MV-4-11 (cell line): ENCODE results near the gene RIN2.

Source experiments
- DNase-seq: peaks from one replicate; lab custom pipeline; 2025; lab: John Stamatoyannopoulos, UW

Gene RIN2

DNA sequence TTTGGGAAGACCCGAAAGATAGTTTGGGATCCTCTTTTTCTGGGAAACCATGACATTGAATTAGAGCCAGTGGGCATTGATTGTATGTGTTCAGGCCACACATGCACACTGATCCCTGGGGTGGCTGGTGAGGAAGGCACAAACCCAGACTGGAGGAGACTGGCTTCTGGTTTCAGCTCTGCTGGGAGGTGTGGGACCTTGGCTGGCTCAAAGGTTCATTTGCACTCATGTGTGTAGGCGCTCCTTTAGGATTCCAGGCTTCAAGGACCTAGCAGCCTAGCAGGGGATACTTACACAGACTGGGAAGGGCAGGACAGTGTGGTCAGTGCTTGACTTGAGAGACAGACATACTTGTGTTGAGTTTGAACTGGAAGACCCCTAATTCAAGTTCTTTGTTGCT lies 7.2 kb downstream of the RIN2 start:
- DNase-seq, result no peak

DNA sequence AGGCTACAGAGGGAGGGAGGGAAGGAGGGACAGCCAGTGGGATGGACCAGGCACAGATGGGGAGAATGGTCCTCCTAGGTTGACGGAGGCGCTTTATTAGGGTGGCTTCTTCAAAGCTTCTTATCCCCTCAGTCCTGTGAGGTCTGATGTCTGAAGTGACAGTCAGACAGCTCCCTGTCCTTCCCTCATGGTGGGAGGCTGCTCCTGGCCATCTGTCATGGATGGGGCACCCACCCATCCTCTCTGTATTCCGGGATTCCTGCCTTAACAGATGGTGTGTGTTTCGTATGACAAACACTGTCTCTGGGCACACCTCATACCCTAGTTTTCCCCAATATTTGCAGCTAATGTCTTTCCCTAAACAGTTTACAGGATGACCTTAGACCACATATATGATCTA lies 7.9 kb downstream of the RIN2 start:
- no peak for DNase-seq

DNA sequence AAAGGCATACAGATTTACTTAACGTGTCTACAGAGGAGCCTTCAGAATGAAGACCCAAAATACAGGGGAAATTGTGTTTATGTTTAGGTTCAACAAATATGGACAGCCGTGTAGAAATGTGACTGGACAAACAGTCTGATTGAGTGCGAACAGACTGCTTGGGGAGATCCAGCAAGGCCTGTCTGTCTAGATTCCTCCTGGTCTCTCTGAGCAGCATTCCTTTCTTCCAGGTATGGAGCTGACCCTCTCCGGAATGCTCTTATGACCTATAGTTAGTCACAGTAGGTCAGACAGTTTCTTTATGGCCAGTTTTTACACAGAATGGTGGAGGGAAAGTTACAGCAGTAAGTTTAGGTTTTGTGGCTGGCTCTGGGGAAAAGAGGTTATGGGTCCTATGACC lies 9.0 kb downstream of the RIN2 start:
- no peak for DNase-seq

DNA sequence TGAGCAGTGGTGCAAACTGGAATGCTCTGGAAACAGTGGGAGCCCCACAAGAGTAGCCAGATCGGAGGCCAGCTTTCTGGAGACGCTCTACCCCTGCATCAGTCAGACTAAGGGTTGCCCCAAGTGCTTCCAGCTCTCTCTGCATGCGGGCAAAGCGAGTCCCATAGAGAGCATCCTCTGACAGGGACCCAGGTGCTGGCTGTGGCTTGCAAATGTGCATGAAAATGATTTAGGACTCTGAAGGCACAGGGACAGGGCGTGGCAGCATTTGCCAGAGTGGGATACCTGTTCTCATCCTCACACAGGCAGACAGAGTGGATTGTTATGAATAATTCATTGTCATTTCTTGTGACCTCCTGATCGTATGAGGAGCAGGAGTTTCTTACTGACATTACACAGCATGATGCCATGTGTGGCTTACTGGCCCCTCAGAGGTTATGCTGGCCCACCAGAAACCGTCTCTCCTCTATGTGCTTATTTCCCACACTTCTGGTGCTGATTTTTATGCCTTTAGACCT lies 10.3 kb downstream of the RIN2 start:
- no peak for DNase-seq

DNA sequence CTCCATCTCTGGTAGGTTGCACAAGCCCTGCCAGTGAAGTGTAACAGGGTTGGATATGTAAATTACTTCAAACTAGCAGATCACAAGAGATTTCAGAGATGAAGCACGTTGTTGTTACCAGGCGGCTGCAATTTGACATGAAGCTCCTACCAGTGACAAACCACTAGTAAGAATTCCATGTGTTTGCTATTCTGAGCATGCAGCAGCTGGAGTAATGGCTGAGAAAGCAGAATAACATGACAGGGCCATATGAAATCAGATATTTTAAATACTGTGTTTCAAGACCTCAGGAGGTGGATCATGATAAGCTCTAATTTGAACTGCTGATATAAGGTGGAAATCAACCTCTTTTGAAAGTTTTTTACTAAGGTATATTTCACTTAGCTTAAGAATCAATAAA lies 11.4 kb downstream of the RIN2 start:
- no peak for DNase-seq

DNA sequence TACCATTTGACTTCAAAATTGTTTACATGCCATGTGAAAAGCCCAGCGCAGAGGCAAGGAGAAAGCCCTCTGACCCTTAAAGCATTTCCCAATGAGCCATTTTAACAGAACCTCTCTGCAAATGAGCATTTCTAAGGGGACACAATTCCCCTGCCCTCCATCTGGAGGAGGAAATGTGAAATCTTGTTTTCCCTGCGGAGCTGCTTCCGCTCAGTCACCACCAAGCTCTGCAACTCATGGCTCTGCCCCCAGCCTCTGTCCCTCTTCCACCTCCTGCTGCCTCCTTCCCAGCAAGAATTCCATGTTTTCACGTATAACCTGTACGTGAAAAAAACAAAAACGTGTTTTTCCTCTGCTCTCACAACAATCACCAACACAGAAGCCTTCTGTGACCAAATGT lies 12.3 kb downstream of the RIN2 start:
- DNase-seq, result no peak

DNA sequence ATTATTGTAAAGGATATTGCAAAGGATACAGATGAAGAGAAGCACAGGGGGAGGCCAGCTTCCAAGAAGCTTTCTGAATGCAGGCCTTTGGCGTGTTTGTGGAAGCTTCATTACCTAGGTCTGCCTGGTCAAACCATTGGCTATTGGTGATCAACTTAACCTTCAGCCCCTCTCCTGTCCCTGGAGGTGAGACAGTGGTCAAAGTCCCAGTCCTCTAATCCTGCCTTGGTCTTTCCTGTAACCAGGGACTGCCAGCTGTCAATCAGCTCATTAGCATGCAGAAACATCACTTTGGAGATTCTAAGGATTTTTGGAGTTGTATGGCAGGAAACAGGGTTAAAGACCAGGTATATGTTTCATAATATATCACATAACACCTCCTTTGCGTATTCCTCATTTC lies 13.0 kb downstream of the RIN2 start:
- no peak for DNase-seq

DNA sequence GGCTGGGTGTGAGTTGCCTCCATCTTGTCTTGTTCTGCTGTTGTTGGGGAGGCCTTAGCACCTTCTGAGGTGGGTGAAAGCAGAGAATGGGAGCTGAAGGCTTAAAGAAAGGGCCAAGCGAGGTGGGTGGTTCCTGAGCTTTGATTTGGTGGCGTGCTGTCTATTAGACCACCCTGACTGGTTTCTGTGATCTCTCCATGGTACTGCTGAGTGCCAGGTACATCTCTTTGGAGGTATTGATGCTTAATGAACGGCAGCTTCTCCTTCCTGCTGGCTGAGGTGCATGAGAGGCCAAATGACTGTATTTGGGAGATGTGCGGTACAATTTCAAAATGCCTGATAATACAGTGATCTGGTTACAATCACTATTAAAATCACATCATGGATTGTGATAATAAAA lies 15.4 kb downstream of the RIN2 start:
- no peak for DNase-seq

DNA sequence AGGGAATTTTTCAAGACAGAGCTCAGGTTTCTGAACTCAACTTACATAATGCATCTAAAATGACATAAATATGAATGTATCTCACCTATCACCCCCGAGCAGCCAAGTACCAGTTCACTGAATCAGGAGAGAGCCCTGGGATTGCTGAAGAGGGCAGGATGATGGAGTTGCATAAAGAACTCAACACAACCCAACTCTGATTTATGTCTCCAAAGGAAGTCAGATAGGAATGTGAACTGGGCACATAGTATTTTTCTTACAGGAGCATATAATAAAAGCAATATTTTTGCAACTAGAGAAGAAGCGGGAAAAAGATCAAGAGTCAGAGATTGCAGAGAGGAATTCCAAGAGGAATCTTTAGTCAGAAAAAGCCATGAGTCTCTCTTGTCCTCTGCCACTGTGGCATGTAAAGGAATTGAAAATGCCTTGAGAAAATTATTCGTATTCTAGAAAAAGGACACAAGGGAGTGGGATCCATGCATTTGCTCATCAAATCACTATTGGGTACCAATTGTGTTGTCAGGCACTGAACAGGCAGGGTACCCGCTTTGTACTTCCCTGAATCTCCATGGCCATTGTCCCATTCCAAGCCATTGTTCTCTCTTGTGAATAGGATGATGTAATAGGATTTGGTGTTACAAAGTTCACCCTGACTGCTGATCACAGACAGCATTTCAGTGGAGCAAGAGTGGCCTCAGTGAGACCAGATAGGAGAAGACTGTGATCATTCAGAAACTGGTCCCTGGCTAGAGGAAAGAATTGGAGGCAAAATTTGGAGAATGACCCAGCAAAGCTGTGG lies 16.3 kb downstream of the RIN2 start:
- DNase-seq, result no peak

DNA sequence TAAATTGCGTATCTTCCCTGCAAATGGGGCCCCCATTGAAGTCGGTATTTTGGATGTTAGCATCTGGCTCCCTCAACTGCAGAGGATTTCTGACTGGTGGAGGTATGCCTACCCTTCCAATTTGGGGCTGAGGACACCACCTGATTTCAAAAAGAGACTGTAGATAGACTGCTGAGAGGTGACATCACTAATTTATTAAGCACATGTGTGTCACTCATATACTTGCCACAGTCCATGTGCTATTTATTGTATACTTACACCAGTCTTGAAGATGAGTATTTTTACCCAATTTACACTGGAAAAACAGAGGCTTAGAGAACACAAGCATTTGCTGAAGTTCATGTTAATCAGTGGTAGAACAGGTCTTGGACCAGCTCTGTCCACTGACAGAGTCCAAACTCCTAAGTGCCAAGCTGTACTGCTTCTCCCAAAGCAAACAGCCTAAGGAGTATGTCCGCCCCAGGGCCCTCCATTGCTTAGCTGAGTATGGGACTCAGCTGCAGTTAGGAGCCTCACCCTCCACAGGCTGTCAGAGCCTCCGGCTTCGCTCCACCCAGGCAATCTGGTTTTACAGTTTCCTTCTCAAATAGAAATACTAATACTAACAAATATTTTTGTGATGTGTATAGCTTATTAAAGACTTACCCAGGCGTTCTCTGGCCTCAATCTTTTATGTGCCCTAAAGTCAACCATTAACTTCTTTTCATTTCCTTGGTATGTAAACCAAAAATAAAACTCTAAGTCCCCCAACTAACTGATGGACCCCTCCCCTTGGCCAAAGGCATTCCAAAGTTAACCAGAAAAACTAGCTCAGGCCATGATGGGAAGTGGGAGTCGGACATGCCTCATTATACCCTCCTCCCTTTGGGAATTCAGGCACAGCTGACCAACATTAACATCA lies 17.5 kb downstream of the RIN2 start:
- no peak for DNase-seq

DNA sequence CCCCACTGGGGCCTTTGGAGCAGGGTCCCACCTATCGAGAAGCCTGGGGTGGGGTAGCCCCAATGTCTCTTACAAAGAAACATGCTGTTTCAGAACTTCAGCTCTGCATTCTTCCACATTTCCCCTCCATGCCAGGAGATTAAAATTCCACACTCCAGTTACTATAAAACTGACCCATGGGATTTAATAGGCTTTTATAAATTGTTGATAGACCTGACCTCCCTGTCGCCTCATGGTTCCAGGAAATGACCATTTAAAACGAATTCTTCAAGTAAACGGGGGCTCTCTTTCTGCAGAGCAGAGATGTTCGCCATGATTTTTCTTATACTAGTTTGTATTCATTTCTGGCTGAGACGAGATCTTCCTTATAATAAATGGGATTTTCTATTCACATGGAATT lies 19.3 kb downstream of the RIN2 start:
- DNase-seq, result no peak

DNA sequence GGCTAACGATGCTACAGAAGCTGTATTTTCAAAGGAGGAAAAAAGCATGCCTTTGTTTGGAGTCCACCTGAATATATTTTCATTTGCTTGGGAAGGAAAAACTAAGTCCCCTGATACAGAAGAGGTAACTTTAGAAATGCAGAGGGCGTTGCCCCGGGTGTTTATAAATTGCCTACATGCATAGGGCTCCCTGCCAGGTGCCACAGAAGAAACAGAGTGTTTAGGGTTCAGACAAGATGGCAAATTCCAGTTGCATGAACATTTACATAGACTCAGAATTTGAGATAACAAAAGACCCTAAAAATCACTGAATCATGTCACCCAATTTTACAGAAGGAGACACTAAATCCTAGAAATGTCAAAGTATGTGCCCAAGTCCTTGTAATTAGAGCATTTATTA lies 19.9 kb downstream of the RIN2 start:
- no peak for DNase-seq

DNA sequence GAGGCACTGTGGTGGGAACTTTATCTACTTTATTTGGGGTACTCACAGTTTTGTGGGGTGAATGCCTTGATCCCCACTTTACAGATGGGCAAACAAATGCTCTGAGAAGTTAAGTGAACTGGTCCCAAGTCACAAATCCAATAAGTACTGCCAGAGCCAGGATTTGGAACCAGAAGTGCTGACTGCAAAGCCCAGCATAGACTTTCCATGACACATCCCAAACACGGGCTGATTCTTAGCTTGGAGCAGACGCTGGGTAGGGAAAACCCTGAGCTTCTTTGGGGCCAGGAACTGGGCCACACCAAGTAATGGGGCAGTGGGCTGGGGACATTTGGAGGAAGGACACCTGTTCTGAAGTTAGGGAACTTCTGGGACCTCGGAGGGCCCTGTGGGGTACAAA lies 20.3 kb downstream of the RIN2 start:
- no peak for DNase-seq

DNA sequence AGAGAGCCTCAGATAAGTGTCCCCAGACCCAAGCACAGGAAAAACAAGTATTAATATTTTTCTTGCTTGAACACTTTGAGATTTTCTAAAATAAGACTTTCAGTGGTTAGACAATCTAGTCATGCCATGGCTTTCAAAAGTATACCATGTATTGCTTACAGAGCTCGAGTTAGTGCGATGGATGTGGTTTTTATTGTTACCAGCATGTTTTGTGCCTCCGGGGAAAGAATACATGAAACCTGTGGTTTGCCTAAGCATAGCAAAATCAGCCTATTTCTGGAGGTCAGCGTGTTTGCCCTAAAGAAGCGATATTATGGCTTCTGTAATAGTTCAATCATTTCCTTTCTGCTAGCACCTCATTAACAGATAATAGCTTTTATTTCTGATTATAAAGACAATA lies 21.6 kb downstream of the RIN2 start:
- peak; percentile 11 for DNase-seq

DNA sequence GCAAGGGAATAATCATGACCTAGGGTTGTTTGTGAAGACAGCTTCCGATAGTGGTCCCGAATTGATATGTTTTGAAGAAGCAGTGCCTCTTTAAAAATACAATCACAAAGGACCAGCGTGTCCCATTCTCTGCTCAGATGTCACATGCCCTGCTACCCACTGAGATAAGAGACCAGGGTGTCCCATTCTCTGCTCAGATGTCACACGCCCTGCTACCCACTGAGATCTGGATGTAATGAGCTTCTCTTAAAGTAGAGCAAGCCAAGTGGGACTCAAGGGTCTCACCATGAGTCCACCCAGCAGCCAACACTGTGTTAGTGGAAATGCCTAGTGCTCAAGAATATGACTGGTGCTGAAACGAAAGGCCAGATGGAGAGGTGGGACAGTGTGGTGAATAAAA lies 22.2 kb downstream of the RIN2 start:
- DNase-seq, result no peak

DNA sequence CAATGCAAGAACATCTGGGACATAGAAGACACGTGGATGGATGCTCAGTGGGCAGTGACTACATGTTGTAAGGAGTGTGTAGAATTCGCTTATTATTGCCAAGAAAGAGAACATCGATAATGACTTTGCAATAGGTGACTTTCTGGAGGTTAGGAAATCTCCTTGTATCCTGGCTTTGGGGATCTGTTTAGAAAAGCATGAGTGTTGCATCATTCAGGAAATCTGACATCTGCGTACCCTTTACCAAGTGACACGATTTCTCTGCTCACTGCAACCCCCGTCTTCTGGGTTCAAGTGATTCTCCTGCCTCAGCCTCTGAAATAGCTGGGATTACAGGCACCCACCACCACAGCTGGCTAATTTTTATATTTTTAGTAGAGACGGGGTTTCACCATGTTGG lies 23.2 kb downstream of the RIN2 start:
- DNase-seq, result no peak

DNA sequence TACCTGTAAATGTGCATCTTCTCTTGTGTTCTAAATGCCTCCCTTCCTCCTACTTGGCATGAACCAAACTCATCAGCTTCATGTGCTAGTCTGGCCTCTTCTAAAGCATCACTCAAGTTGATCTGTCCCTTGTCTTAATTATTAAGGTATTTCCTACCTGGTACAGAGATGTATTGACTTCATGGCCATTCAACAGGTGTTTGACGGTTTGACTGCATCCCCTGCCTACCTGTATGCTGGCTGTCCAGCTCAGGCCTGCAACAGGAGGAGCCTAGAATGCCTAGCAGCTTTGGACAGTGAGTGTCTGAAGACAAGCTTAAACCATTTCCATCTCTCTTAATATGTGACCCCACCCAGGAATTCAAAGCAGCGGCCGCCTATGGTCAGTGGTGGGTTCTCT lies 24.6 kb downstream of the RIN2 start:
- DNase-seq, result no peak

DNA sequence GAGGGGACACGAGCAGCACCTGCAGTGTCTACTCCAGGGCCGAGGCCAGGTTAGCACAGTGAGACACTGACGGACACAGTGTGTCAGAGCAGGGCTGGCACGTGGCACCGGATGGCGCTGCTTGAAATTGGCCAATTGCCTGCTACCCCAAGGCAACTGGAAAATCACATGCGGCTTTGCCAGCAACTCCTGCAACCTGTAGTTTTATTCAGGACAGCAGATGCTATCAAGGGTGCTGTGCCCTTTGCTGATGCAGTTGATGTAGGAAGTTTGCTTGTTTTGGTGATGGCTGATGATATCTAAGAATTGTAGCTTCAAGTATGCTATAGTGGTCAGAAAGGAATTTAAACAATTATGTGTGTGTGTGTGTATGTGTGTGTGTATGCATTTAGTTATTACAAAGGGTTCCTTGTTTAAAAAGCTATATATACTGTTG lies 25.9 kb downstream of the RIN2 start:
- no peak for DNase-seq

DNA sequence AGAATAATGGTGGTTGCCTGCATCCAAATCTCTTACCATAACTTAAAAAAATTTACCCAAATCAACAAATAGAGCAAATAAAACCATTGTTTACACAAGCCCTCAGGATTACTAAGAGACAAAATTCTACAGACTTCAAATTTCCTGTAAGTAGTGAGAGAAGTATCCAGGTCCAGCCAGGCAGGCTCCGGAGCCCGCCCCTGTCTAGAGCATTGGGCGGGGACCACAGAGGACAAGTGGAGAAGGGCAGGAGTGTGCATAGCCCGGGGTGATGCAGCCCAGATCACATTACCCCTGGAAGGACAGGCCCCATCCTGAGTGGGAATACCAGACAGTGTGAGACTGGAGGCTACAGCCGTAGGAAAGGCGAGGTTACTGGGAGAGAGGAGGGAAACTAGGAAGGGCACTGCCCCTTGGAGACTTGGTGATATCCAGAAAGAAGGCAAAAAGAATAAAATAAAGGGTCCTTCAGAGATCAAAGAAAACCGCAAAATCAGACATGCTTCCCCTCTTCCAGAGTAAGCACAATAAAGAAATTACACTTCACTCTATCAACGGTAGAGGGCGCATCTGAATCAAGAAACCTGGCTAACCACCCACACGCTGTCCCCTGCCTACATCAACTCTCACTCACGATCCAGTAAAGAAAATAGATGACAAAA lies 26.6 kb downstream of the RIN2 start:
- DNase-seq, result peak; percentile 48

DNA sequence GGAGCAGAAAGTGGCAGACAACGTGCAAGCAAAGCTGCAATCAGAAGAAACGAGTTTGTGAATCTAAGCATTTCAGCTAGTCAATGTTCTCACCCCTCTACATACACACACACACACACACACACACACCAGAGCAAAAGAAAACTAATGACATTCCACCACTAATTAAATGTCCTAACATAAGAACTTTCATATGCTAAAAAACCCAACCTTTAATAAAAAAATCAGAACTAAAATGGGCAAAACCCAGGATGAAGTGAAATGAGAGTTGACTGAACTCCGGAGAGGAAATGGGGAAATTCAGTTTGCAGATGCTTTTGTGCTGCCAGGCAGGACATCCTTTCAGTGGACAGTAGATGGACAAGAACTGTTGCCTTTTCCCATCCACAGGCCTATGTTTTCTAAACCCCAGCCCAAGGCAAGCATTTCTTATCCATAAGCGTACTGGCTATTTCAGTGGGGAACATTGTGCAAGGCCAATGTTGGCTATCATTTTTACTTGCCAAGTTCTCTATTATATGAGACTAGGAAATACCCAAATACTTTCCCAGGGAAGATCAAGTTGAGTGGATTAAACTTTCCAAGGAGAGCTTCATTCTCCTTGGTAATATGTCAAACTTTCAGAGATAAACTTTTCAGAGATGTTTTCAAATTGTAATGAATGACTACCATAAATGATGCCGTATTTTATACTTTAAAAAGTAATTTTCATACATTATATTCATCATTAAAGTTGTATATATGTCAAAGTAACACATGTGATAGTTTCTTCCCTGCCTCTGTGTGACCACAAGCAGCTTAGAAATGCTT lies 27.3 kb downstream of the RIN2 start:
- DNase-seq, result no peak

DNA sequence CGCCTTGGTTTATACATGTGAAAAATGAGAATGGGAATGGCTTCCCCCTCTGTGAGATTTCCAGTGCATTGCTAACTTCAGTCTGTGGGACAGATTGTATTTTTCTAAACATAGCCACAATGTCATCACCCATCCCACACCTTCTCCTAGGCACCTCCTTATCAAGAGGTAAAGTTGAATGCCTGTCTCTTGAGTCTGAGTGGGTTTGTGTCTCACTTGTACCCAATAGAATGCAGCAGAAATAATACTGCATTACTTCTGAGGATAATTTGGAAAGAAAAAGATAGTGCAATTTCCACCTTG lies 27.9 kb downstream of the RIN2 start:
- no peak for DNase-seq

DNA sequence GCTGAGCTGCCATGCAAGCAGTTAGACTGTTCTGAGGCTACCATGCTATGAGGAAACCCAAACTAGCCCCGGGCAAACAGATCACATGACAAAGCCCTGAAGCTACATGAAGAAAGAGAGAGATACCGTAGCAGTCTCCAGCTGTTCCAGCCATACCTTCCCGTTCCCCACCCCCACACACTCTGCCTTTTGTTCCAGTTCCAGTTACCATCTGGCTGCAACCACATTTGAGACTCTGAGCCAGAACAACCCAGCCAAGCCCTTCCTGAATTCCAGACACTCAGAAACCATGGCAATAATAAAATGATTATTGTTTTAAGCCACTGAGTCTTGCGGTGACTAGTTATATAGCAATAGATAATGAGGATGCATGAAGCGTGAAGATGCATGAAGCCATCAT lies 28.3 kb downstream of the RIN2 start:
- peak; percentile 61 for DNase-seq
